ENCODE data around the gene FAM124B.

FAM124B gene

DNA sequence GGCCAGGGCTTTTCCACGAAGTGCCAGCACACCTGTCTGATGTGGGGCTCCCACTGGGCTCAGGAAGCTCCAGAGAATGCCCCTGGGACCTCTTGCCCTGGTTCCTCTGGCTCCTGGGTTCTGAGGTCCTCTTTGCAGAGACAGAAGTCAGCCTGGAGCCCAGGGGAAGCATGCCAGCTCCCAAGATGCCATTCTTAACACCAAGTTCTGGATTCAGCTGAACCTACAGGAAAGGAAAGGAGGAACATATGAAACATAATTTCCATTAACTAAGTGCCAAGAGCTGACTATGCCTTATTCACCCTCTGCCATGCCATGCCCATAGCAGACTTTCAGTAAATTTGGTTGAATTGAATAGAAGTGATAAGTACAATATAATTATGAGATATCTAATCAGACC, 21.9 kb downstream of the FAM124B start:
- DNase-seq: no peak

DNA sequence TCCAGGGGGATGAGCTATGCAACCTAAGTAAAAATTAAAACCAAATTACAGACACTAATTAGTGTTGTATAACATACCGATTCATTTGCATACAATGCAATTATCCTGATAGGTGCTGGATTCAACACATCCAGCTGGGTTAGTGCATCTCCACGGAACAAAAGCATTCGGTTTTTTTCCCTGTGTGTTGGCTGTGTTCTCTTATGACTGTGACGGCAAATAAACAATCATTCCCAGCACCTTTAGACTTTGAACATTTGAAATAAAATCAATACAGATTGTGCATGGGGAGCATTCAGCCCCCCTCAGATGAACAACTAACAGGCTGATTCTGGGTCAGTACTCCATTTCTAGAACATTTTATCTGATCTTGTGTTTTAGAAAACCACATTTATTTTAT, 22.7 kb downstream of the FAM124B start:
- no peak for DNase-seq

DNA sequence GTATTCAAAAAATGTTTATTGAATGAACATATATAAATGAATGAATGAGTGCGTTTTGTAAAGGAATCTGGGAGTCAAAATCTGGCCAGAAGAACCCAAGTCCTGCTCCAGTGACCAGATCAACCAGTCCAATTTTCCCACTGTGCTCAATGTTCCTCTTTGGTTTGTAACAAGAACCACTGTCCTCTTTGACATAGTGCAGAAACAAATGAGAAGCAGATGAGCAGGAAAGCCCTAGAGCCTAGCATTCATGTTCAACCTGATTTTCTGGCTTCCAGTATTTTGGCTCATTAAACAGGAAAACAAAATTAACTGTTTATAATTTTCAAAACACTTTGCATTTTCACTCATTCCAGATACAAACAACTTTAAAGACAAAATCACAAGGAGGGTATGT, 23.2 kb downstream of the FAM124B start:
- no peak for DNase-seq

DNA sequence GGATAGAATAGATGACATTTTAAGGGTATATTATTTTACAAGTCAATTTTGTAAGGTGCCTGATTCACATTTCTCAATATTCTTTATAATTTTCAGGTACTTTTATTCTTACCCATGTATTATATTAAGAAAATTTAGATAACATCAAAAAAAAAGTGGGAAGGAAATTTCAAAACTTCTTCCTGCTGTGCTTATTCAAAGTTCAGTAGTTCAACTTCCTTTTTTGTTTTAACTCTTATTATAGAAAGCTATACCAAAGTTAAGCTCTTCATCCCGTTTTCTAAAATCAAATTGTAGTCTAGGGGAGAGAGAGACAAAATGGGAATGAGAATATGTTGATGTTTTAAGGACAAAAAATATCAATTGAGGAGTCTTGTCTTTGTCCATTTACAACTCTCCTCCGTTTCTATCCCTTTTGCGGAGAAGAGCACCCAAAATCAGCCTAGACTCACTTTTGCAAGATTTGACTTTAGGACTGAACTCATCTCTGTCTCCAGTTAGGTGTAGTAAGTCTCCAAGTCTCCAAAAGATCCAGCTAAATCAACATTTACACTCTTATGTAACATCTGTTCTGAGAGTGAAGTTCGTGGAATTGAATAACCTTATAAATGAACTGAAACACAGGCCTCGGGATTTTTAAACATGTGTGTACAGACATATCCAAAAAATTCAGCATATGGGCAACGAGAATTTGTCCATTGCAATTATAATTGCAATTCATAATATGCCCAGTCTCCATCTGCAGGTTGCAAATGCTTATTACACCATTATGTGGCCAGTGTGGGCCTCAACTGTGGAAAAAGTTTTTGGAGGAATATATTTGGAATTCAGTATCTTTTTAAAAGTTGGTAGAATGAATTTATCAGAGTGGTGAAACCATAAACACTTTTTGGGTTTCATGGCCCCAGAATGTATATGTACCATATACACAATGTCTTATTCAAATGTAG, 23.9 kb downstream of the FAM124B start:
- no peak for DNase-seq

DNA sequence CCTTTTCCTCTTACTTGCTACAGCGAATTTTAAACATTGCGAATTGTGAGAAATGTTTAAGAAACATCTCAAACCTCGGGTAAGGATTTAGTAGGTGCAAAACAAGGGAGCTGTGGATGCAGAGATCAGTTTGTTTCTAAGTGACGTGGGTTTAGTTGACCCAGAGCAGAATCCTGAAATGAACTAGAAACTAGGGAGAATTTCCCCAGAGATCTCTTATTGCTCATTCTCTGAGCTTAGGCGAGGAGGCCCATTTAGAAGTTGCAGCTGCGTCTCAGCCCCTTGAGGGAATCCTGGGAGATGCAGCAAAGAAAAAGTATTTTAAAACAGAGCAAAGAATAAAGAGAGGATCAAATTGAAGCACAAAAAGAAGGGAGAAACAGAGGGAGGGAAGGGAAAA, 29.3 kb downstream of the FAM124B start:
- no peak for DNase-seq

DNA sequence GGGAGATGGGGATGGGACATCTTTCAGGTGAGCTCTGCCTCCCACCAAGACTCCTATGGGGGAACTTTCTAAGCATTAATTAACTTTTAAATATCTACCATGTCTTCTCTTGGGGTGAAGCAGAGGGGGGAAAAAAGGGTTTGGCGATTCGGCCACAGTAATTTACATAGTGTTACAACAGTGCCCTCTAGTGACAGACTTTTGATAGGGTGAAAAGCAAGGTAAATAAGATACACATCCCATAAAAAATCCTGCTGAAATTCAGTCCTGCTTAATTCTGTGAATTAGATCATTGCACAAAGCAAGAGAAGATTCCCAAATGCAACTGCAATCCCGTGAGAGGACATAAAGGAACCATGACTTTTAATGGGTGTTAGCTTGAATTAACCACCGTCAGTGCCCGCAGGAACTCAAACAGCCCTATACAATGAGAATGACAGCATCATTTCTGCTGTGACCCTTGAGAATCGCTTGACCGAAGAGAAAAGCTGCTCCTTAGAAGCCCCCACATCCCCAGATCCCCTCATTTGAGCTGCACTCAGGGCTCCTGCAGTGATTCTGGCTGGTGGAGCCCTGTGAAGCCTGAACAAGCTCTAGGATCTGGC, 32.8 kb downstream of the FAM124B start:
- peak in 1 of 2 donors; percentile 38 for DNase-seq

DNA sequence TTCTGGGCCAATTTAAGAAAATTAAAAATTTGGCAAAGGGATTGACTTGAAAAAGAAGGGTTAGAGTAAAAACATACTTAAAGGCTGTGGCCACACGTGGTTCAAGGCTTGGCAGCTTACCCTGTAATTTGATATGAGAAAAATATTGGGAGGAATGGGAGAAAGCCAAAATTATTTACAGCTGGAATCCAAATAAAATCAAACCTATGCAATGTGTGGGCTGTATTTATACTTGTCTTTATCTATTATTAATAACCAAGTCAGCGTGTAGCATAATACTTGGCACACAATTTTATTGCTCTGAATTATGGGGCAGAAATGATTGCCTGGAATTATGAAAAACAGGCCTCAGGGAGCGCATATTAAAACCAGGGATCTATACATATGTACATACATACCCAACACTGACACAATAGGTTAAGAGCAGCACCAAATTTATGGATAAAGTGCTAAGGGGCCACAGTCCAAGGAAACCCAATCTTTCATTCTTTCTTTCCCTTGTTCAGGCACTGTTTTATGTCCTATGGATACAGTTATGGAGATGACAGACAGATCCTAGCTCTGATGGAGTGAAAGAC, 35.6 kb downstream of the FAM124B start:
- no peak for DNase-seq

DNA sequence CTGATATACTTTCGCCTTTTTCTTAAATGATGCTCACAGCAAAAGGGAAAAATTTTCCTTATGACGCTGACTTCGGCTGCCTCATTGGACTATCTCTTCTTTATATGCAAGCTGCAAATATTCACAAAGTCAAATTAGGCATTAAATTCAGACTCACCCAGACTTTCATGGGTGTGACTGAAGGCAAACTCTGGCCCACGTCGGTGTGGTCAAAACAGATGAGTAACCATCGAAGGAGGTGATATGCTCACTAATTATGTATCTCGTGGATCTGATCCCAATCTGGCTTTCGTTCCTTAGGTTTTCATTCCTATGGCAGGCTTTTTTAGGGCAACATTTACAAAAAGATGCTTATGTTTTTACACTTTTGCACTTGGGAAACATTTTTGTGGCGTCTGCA, 36.6 kb downstream of the FAM124B start:
- no peak for DNase-seq

DNA sequence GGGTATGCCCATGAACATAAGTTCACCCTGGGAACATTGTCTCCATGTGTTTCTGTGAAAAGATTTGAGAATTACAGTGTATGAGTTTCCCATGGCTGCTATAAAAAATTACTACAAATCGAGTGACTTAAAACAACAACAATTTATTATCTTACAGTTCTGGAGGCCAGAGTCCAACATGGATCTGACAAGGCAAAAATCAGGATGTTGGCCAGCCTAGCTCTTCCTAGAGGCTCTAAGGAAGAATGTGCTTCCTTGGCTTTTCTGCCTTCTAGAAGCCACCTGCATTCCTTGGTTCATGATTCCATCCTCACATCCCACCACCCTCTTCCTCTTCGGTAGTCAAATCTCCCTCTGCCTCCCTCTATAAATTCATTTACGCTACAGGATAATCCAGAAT, 38.6 kb downstream of the FAM124B start:
- DNase-seq: no peak

DNA sequence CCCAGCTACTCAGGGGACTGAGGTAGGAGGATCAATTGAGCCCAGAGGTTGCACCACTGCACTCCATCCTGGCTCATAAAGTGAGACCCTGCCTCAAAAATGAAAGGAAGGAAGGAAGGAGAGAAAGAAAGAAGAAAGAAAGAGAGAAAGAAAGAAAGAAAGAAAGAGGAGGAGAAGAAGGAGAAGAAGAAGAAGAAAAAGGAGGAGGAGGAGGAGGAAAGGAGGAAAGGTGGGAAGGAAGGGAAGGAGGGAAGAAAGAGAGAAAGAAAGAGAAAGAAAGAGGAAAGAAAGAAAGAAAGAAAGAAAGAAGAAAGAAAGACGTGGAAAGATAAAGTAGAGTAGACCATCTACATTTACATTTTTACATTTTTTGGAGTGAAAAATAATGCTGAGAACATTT, 39.8 kb downstream of the FAM124B start:
- DNase-seq: no peak

DNA sequence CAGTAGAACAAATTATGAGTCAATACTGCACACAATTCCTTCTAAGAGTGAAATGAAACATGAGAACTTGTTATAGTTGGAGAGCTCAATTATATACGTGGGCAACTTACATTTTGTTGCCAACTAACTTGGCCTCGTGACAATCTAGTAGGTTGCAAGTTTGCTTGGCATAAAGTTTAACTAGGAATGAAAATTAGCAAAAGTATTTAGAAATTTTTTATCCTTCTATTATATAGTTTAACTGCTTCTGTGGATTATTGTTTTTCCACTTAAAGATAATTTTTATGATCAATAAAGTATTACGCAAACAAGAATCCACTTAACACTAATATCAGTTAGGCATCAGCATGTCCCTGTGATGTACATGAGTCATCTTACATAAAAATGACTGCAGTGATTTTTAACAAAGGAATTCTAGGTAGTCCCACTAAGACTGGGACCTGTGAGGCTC, 41.1 kb downstream of the FAM124B start:
- DNase-seq: no peak

DNA sequence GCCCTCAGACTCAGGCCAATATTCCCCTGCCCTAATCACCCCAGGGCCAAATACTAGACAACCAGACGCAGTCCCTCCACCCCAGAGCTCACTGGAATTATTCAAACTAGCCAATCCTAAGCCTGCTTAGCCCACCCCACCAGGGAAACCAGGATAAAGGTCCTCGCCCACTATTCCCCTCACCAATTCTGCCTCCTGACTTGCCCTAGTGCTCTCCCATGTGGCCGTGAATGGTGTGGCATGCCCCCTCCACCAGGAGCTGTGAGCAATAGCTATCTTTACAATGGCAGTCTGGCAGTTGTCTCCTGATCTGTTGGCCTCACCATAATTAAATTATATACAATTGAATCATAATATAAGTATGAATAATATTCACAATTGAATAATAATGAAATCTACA, 42.3 kb downstream of the FAM124B start:
- DNase-seq: no peak

DNA sequence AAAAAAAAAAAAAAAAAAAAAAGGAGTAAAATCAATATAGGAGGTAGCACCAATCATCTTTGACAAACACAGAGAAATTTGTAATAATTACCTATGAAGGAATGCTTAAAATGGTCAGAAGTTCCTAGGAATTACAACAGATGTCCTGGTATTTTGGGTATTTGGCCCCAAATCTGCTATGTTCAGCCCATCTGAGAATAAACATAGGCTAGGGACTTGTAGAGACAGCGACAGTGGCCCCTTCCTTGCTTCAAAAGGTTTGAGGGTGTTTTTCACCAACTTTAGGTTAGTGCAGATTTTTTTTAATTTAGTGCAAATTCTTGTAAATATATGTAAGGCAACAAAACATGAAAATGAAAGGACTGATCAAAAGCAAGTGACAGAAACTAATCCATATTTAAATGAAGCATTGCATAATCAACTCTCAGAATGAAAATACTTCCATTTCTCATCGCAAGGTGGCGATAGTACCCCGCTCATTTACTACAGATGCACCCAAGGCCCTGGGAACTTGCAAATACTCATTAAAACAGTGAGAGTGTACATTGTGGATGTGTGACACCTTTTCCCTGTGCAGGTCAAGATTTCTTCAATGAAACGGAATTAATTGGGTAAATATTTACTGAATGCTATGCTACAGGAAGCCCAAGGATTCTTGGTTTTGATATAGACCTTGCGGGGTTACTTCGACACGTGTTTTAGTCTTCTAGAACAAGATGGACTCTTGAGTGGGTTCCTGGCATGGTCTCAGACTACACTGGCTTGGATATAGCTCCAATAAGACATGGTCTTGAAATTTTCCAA, 44.6 kb downstream of the FAM124B start:
- DNase-seq: peak; percentile 1 to 63

DNA sequence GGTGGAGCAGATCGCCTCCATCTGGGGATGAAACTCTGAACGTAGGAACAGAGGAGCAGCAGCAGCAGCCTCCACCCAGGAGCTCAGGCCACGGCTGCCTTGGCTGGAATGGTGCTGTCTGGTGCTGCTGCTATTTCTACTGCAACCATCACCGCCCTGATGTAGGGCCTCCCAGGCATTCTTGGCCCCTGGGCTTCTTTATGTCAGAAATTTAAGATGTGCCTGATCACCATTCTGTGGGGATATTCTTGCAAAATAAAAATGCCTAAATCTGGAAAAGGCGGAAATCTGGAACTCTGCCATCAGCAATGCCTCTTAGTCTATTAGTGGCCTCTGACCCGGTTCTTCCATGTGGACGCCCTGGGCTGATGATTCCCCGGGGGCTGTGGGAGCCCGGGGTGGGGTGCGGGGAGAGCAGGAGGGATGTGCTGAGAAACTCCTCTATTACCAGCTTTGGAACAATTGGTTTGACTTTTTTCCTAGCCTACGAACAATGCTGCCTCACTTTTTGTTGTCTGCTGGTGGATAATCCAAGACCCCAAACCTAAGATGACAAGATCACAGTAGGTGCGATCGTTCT, 47.2 kb downstream of the FAM124B start:
- no peak for DNase-seq

DNA sequence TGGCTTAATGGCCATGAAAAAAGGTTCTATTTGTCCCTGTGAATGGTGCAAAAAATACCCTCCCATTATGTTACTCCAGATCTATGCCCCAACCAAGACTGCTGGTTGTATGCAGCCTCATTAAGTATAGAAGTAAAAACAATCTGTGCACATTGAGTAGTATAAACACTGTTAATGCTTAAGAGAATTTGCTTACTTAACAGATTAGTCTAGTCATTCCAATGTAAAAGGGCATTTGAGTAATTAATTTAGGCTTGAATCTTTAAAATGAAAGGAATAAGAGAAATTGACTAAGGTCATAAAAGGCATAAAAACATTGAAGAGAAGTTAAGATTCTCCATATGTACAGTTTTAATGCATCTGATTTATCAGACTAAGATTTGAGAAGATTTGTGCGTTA, 51.2 kb downstream of the FAM124B start:
- DNase-seq: no peak

DNA sequence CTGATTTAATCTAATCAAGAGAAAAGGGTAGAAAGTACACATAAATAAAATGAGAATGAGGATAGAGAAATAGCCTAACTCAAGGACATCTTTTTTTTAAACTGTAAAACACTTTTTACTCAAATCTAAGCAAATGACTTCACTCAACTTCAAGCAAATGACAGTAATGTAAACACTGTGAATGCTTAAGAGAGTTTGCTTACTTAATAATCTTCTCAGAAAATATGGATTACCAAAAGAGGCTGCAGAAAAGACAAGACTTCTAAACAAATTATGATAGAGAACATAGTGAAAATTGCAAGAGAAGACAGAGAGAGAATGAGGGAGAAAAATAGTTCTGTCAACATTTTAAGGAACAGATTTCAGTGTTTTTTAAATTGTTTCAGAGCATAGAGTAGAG, 52.5 kb downstream of the FAM124B start:
- no peak for DNase-seq

DNA sequence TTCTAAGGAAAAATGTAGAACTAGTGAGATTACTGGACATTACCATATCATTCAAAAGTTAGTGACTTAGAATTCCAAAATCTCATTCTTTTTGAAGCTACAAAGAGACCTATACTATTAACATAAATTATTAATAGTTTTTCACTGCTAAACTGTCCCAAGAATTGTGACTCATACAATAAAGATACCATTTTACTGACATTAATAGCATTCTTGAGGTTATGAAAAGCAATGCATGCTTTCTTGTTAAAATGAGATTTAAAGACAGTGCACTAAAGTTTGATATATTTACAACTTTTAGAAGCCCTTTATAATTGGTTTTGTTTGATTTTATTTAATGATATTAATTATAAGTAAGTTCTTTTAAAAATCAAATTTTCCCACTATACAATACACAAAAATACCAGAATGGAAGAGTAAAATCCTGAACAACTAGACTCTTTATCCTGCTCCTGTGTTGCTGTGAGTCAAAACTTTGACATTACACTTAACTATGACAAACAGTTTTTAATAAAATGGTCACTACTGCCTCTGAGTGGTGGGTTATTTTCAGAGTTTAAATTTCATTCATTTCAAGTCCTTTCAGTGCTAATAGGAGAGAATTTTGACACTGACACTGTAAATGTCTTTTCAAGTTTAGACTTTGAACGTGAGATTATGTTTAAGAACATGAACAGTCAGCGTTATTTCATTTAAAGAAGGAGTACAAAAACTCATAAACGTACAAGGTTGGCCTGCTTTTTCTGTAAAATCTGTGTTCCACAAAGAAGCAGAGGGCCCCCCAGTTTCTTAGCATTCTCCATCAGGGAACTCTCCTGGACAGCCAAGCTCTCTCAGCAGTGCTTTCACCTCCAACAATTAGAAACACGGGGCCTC, 54.5 kb downstream of the FAM124B start:
- DNase-seq: no peak

DNA sequence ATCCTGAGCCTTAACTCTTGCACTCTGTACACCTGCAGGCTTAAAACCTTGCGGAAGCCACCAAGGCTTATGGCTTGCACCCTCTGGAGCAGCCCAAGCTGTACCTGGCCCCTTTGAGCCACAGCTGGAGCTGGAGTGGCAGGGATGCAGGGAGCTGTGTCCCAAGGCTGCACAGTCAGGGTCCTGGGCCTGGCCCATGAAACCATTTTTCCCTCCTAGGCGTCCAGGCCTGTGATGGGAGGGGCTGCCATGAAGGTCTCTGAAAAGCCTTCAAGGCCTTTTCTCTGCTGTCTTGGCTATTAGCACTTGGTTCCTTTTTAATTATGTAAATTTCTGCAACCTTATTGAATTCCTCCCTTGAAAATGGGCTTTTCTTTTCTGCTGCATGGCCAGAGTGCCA, 56.4 kb downstream of the FAM124B start:
- no peak for DNase-seq

DNA sequence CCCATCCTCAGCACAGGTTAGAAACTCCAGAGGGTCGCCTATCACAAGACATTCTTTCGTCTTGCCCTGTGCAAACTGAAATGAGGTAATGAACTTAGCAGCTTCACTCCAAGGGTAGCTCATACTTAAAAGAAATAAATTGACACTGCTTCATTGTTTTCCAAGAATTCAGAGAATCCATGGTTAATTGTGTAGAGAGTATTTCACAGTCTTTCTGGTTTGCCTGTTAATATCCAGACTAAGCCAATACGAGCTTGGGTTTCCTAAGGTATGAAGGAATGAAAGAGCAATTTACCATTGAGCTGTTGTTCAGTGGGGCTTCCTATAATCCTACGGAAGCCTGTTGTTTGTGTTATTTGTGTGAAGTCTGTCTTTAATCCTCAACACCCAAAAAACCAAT, 58.7 kb downstream of the FAM124B start:
- DNase-seq: no peak

DNA sequence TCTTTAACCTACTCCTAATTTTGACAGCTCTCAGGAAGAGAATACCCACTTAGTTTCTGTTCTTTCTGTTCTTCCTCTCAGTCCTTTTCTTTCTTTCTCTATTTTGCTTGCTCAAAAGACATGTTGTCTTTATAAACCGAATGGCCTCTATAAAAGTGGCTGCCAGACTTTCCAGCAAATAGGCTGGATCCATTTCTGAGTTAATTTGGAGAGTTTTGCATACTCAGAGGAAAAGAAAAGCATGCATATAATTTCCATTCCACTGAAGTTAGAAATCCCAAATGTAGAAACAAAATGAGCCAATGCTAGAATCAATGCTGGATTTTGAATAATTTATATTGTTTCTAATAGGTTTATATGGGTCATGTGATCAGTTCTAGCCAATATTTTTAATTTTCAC, 65.9 kb downstream of the FAM124B start:
- DNase-seq: no peak

DNA sequence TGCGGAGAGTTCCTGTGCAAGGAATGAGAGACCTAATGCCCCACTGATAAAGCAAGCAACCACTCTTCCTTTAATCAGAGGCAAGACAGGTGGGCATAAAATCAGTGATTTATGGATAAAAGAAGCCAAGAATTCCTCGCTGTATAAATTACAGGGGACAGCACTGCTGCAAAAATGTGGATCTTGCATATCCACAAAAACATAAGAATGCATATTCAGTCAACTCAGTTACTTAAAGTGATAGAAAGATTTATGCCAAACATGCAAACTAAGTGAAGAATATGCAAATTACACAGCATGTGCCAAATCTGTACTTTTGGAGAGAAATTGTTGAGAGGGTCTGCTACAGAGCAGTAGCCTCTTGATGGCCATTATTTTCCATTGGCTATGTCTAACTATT, 67.2 kb downstream of the FAM124B start:
- DNase-seq: no peak
